Measurements from ENCODE around the gene IER3IP1.
"Not testable (repeated sequence)": the region's sequence is repeated elsewhere in the genome, so short reads cannot be mapped to it uniquely, and the experiment has no call there.

IER3IP1 gene

DNA sequence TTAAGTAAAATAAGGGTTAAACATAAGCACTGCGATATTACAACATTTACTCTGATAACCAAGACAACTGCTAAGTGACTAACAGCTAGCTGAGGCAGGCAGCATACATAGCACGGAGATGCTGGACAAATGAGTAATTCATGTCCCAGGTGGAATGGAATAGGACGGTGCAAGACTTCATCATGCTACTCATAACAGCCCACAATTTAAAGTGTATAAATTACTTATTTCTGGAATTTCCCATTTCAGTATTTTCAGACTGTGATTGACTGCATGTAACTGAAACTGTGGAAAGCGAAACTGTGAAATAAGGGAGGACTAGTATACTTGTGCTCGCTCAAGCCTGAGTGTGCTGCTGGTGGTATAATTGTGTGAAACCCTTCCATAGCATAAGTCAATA is 12.9 kb downstream of the IER3IP1 start (continued):
- no peak for TF ChIP-seq ZC3H10 (CRISPR knock-in tag; IDR thresholded peaks at IDR 0.05)

GRCh38 chr18:47160256-47160655 is 15.9 kb downstream of the IER3IP1 start:
- no peak for ATAC-seq
- TF ChIP-seq ESRRG (CRISPR knock-in tag; IDR thresholded peaks at IDR 0.05) (no peak), RARB (CRISPR knock-in tag; IDR thresholded peaks at IDR 0.05) (no peak), TSHZ2 (CRISPR knock-in tag; IDR thresholded peaks at IDR 0.05) (no peak)

GRCh38 chr18:47158404-47158803 is 17.8 kb downstream of the IER3IP1 start:
- not testable (repeated sequence) for ATAC-seq

- ATAC-seq, result no peak
- TF ChIP-seq, protein P1, sequence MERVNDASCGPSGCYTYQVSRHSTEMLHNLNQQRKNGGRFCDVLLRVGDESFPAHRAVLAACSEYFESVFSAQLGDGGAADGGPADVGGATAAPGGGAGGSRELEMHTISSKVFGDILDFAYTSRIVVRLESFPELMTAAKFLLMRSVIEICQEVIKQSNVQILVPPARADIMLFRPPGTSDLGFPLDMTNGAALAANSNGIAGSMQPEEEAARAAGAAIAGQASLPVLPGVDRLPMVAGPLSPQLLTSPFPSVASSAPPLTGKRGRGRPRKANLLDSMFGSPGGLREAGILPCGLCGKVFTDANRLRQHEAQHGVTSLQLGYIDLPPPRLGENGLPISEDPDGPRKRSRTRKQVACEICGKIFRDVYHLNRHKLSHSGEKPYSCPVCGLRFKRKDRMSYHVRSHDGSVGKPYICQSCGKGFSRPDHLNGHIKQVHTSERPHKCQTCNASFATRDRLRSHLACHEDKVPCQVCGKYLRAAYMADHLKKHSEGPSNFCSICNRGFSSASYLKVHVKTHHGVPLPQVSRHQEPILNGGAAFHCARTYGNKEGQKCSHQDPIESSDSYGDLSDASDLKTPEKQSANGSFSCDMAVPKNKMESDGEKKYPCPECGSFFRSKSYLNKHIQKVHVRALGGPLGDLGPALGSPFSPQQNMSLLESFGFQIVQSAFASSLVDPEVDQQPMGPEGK (CRISPR knock-in tag; IDR thresholded peaks at IDR 0.05; ENCODE audit: borderline replicate concordance), result no peak
- TF ChIP-seq OSR1 (CRISPR knock-in tag; IDR thresholded peaks at IDR 0.05) (no peak), ESRRG (CRISPR knock-in tag; IDR thresholded peaks at IDR 0.05) (no peak), ZNF8 (CRISPR knock-in tag; IDR thresholded peaks at IDR 0.05) (no peak), ZFP3 (CRISPR knock-in tag; IDR thresholded peaks at IDR 0.05) (no peak), BACH2 (CRISPR knock-in tag; IDR thresholded peaks at IDR 0.05; ENCODE audit: borderline replicate concordance) (no peak), POU6F1 (CRISPR knock-in tag; IDR thresholded peaks at IDR 0.05; ENCODE audit: borderline replicate concordance, low read depth) (no peak), ZNF70 (CRISPR knock-in tag; IDR thresholded peaks at IDR 0.05) (no peak), GLIS3 (CRISPR knock-in tag; IDR thresholded peaks at IDR 0.05) (no peak), TCF4 (CRISPR knock-in tag; IDR thresholded peaks at IDR 0.05; ENCODE audit: borderline replicate concordance) (no peak), CSDC2 (CRISPR knock-in tag; IDR thresholded peaks at IDR 0.05) (no peak), CSRNP3 (CRISPR knock-in tag; IDR thresholded peaks at IDR 0.05) (no peak), RARB (CRISPR knock-in tag; IDR thresholded peaks at IDR 0.05) (no peak), ZNF565 (CRISPR knock-in tag; conservative IDR thresholded peaks at IDR 0.05; ENCODE audit: low read depth) (no peak), ZC3H10 (CRISPR knock-in tag; IDR thresholded peaks at IDR 0.05) (no peak), TSHZ2 (CRISPR knock-in tag; IDR thresholded peaks at IDR 0.05) (no peak), SNAI2 (CRISPR knock-in tag; IDR thresholded peaks at IDR 0.05) (no peak), PPARA (CRISPR knock-in tag; IDR thresholded peaks at IDR 0.05; ENCODE audit: borderline replicate concordance) (no peak)
Observed at GRCh38 chr18:47151439-47151838, 24.7 kb downstream of the IER3IP1 start.
